Suprapubic skin (tissue), 4 donors: Measurements from ENCODE around the gene SIX3. TPM values are rescaled to one million over a fixed set of nuclear protein-coding genes. Genes with fewer than 3 reads are reported as not detected.

Experiments used
- DNase-seq, 2 donors: peaks; one replicate each; pipeline ENCODE4 v3.0.0-alpha.2; 2019; ENCODE audit warnings: low spot score in 2 of 2
- H3K27ac ChIP-seq: fragments of 200-600 bp; sonication (generic); one replicate; pipeline ENCODE4 v1.5.1; 2019
- H3K27me3 ChIP-seq: fragments of 200-600 bp; sonication (generic); one replicate; pipeline ENCODE4 v1.5.1; 2019
- H3K36me3 ChIP-seq: fragments of 200-600 bp; sonication (generic); one replicate; pipeline ENCODE4 v1.5.1; 2019
- H3K4me1 ChIP-seq: fragments of 200-600 bp; sonication (generic); one replicate; pipeline ENCODE4 v1.5.1; 2019
- H3K4me3 ChIP-seq: fragments of 200-600 bp; sonication (generic); one replicate; pipeline ENCODE4 v1.5.1; 2019; ENCODE audit warnings: mild to moderate bottlenecking
- H3K9me3 ChIP-seq: fragments of 200-600 bp; sonication (generic); one replicate; pipeline ENCODE4 v1.5.1; 2019
- EP300 ChIP-seq: sonication (generic); formaldehyde crosslinking; IDR thresholded peaks from one replicate; pipeline ENCODE4 v1.6.1; 2017; ENCODE audit warnings: antibody characterized with exemption
- POLR2A ChIP-seq, 2 donors: fragments of 450-650 bp; IDR thresholded peaks; one replicate each; pipeline ENCODE4 v1.6.1; 2017; ENCODE audit warnings: antibody characterized with exemption in 2 of 2, mild to moderate bottlenecking in 2 of 2, moderate library complexity in 2 of 2
- POLR2AphosphoS5 ChIP-seq, 3 donors: sonication (generic); formaldehyde crosslinking; IDR thresholded peaks; one replicate each; pipeline ENCODE4 v1.6.1; 2017; ENCODE audit warnings: antibody characterized with exemption in 3 of 3
- WGBS: methylation state at CpG from one replicate; pipeline ENCODE4 v1.1.5; 2018; 5-methylcytosine and 5-hydroxymethylcytosine counted together
- total RNA-seq, 4 donors: library from RNA; depleted of rRNA; stranded (reverse); fragments of >200 nt; gene quantifications; one replicate each; pipeline ENCODE4 v1.1.0, GENCODE V29; 2016
- TF ChIP-seq, protein P1 (sequence below), 2 donors: fragments of 200-600 bp in 1 of 2; fragments of 450-650 bp in 1 of 2; sonication (generic) in 1 of 2; IDR thresholded peaks; one replicate each; pipeline ENCODE4 v1.5.1; 2016 to 2019; ENCODE audit warnings: antibody characterized with exemption in 2 of 2, mild to moderate bottlenecking in 1 of 2, moderate library complexity in 1 of 2

SIX3 gene
- total RNA-seq, result under 1 TPM in 1 of 4 donors, not detected in 3; 0.38 TPM

DNA sequence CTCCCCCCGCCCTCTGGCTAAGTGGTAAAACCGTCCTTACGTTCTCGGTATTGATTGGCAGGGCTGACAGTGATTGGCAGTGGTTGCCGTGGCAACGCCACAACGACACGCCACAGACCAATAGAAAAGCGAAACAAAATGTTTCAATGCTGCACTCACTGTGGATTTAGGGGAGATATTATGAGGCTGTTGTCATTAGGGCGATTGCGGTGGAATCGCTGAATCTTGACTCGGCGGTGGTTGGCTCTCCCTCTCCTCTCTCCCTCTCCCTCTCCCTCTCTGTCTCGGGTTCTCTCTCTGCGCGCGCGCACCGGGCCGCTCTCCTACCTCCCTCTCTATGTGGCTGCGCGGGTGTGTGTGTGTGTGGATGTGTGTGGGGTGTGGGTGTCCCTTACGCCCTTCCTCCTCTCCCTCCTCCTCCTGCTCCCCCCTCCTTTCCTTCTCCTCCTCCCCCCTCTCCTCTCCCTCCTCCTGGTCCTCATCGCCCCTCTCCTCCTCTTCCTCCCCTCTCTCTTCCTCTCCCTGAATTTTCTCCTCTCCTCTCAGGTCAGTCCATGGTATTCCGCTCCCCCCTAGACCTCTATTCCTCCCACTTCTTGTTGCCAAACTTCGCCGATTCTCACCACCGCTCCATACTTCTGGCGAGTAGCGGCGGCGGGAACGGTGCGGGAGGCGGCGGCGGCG, at the start of gene SIX3:
TSS of gene SIX3 (plus strand) at position 152 of the 684 bp plus-strand sequence. CDS start at position 555, 403 bp downstream.
- H3K27me3 ChIP-seq, result peaks cover 100% of the 10 kb centered on the region
- no peak for DNase-seq
- H3K27ac ChIP-seq, result no peak within 1 kb of the TSS
- no peaks in the 10 kb centered on the region for H3K36me3 ChIP-seq
- H3K4me3 ChIP-seq, result peak within 1 kb of the TSS; percentile 46
- WGBS, result 1% methylated on average over 39 of the region's 39 CpGs
- H3K4me1 ChIP-seq, result peaks cover 59% of the 10 kb centered on the region
- no peaks in the 10 kb centered on the region for H3K9me3 ChIP-seq
- TF ChIP-seq EP300, result no peak
- TF ChIP-seq POLR2AphosphoS5 (IDR thresholded peaks at IDR 0.05), result no peak
- TF ChIP-seq, protein P1, sequence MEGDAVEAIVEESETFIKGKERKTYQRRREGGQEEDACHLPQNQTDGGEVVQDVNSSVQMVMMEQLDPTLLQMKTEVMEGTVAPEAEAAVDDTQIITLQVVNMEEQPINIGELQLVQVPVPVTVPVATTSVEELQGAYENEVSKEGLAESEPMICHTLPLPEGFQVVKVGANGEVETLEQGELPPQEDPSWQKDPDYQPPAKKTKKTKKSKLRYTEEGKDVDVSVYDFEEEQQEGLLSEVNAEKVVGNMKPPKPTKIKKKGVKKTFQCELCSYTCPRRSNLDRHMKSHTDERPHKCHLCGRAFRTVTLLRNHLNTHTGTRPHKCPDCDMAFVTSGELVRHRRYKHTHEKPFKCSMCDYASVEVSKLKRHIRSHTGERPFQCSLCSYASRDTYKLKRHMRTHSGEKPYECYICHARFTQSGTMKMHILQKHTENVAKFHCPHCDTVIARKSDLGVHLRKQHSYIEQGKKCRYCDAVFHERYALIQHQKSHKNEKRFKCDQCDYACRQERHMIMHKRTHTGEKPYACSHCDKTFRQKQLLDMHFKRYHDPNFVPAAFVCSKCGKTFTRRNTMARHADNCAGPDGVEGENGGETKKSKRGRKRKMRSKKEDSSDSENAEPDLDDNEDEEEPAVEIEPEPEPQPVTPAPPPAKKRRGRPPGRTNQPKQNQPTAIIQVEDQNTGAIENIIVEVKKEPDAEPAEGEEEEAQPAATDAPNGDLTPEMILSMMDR (IDR thresholded peaks at IDR 0.05), result no peak
- no peak for TF ChIP-seq POLR2A (IDR thresholded peaks at IDR 0.05)

DNA sequence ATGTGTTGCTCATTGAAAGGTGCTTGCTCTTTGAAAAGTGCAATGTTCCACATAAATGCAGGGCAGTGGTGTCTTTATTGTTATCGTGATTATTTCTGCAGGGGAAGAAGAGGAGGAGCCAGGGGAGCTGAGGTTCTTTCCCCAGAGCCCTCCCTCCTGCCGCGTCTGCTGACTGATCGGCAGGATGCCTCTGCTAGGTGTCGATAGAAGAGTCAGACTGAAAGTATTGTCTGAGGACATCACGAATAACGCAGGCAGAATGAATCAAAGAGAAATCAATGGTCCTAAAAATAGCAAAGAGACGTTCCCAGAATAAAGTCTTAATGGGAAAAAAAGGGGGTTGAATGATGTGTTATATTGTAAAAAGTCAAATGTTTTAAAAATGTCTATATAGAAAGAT, 47.4 kb upstream of the SIX3 start:
- H3K27me3 ChIP-seq, result peaks cover 7% of the 10 kb centered on the region
- no peak for DNase-seq
- no peak overlapping the region for H3K4me3 ChIP-seq
- no peaks in the 10 kb centered on the region for H3K4me1 ChIP-seq
- WGBS, result 41% methylated on average over 8 of the region's 8 CpGs
- no peaks in the 10 kb centered on the region for H3K9me3 ChIP-seq
- no peaks in the 10 kb centered on the region for H3K36me3 ChIP-seq
- H3K27ac ChIP-seq, result no peak overlapping the region
- TF ChIP-seq EP300 (no peak), POLR2A (IDR thresholded peaks at IDR 0.05) (no peak), POLR2AphosphoS5 (IDR thresholded peaks at IDR 0.05) (no peak)
- TF ChIP-seq, protein P1 (IDR thresholded peaks at IDR 0.05), result no peak

DNA sequence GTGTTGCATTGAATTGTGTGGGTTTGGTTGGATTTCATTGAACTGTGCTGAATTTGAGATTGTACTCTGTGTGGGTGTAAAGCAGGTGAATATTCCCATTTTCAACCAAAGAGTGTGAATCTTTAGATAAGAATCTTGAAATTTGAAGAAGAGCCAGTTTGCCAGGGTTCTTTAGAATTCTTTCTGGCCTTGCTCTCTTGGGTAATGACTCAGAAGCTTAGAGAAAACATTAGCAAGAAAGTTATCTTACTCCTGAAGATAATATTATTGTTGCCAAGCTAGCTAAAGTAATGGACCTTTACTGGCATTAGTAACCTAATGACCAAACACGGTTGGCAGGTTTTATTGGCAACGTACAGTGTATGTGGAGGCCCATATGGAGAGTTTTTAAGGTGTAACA, 46.4 kb upstream of the SIX3 start:
- no peak for TF ChIP-seq POLR2AphosphoS5 (IDR thresholded peaks at IDR 0.05)
- no peak for TF ChIP-seq EP300
- TF ChIP-seq POLR2A (IDR thresholded peaks at IDR 0.05), result no peak
- TF ChIP-seq, protein P1 (IDR thresholded peaks at IDR 0.05), result no peak
- Histone ChIP-seq H3K27me3 (peaks cover 11% of the 10 kb centered on the region), H3K4me3 (no peak overlapping the region), H3K9me3 (no peaks in the 10 kb centered on the region), H3K4me1 (no peaks in the 10 kb centered on the region), H3K27ac (no peak overlapping the region), H3K36me3 (no peaks in the 10 kb centered on the region)
- 68% methylated on average over 2 of the region's 2 CpGs for WGBS
- no peak for DNase-seq

DNA sequence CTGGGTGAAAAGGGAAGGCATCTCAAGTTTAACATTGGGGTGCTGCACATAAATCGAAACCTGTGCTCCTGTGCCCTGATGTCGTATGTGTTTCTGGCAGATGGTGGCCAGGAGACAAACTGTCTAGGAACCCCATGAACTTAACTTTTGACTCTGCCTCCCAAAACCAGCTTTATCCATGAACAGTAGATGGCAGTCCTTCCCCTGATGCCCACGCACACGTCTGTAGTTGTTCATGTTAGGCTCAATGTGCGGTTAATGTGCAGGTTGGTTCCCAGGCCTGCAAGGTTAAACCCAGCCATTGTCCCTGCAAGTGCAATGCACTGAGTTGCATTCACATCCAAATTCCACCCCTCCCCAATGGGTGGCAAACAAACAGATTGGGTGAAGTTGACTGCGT, 44.1 kb upstream of the SIX3 start:
- Histone ChIP-seq H3K4me1 (no peaks in the 10 kb centered on the region), H3K27ac (no peak overlapping the region), H3K4me3 (no peak overlapping the region), H3K9me3 (no peaks in the 10 kb centered on the region), H3K36me3 (no peaks in the 10 kb centered on the region), H3K27me3 (peaks cover 17% of the 10 kb centered on the region)
- WGBS, result 86% methylated on average over 6 of the region's 6 CpGs
- DNase-seq, result no peak
- TF ChIP-seq EP300 (no peak), POLR2AphosphoS5 (IDR thresholded peaks at IDR 0.05) (no peak), POLR2A (IDR thresholded peaks at IDR 0.05) (no peak)
- TF ChIP-seq, protein P1 (IDR thresholded peaks at IDR 0.05), result no peak

DNA sequence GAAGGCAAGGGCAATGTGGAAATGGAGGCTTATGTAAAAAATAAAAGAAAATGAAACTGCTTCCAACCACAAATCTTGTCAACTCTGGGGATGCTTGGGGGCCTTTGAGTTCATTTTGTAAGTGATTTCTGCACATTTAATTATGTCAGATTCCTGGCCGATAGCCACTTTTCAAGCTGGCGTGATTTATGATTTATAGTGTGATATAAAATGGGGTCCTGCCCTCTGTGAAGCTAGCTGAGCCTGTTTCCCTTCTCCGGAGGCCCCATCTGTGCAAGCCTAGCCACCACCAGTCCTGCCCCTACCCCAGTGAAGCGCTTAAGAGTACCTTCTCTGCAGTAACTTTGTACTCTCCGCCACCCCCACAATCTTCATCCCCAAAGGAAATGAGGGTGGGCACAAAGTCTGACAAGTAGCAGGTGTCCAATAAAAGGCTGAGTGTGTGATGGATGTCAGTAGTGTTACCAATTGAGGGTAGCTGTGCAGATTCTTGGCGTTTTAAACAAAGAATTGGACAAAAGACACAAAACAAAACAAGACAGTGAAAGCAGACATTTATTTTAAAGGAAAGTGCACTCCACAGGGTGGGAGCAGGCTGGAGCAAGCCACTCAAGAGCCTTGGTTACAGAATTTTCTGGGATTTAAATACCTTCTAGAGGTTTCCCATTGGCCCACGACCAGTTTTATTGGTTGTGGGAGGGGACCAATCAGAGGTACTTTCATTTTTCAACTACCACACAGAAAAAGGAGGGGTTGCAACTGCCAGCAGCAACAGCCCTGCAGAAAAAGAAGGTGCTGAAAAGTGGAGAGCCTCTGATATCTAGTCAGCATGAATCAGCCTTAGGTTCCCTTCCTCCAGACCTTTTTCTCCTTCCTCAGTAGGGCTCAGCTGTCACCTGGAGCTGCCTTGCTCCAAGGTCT, 39.0 kb upstream of the SIX3 start:
- peaks cover 45% of the 10 kb centered on the region for H3K27me3 ChIP-seq

More for the DNA sequence above, 39.0 kb upstream of the SIX3 start:
- H3K9me3 ChIP-seq, result no peaks in the 10 kb centered on the region
- 27% methylated on average over 7 of the region's 7 CpGs for WGBS
- H3K27ac ChIP-seq, result no peak overlapping the region
- no peaks in the 10 kb centered on the region for H3K4me1 ChIP-seq
- no peaks in the 10 kb centered on the region for H3K36me3 ChIP-seq
- no peak for DNase-seq
- TF ChIP-seq POLR2AphosphoS5 (IDR thresholded peaks at IDR 0.05) (no peak), POLR2A (IDR thresholded peaks at IDR 0.05) (no peak), EP300 (no peak)
- TF ChIP-seq, protein P1 (IDR thresholded peaks at IDR 0.05), result no peak
- H3K4me3 ChIP-seq, result no peak overlapping the region
